HEK293 (cell line): ENCODE measurements around the gene ZFHX3.

Experiments
- EGR2 ChIP-seq: fragments of 450-650 bp; formaldehyde crosslinking; IDR thresholded peaks from 2 replicates; pipeline ENCODE4 v1.5.1; 2016; ENCODE audit warnings: low read depth, missing biosample characterization, missing genetic modification characterization
- FEZF1 ChIP-seq: fragments of 450-650 bp; formaldehyde crosslinking; IDR thresholded peaks from 2 replicates; pipeline ENCODE4 v1.5.1; 2016; ENCODE audit warnings: missing biosample characterization, missing genetic modification characterization
- GLIS1 ChIP-seq: fragments of 450-650 bp; formaldehyde crosslinking; IDR thresholded peaks from 2 replicates; pipeline ENCODE4 v1.5.1; 2016; ENCODE audit warnings: missing biosample characterization, missing genetic modification characterization
- HOXA7 ChIP-seq: sonication (generic); formaldehyde crosslinking; IDR thresholded peaks from 2 replicates; pipeline ENCODE4 v1.8.1; 2022; ENCODE audit warnings: missing genetic modification reagents, borderline replicate concordance
- MYNN ChIP-seq: fragments of 450-650 bp; formaldehyde crosslinking; IDR thresholded peaks from 2 replicates; pipeline ENCODE4 v1.5.1; 2016; ENCODE audit warnings: missing biosample characterization, missing genetic modification characterization, borderline replicate concordance
- PRDM2 ChIP-seq: fragments of 450-650 bp; formaldehyde crosslinking; IDR thresholded peaks from 2 replicates; pipeline ENCODE4 v1.5.1; 2016; ENCODE audit warnings: missing biosample characterization, missing genetic modification characterization, borderline replicate concordance
- SCRT2 ChIP-seq: fragments of 450-650 bp; formaldehyde crosslinking; IDR thresholded peaks from 2 replicates; pipeline ENCODE4 v1.5.1; 2016; ENCODE audit warnings: missing biosample characterization, missing genetic modification characterization
- SP2 ChIP-seq: fragments of 450-650 bp; formaldehyde crosslinking; IDR thresholded peaks from 2 replicates; pipeline ENCODE4 v1.5.1; 2016; ENCODE audit warnings: missing biosample characterization, missing genetic modification characterization
- ZBTB17 ChIP-seq: fragments of 450-650 bp; formaldehyde crosslinking; IDR thresholded peaks from 2 replicates; pipeline ENCODE4 v1.5.1; 2016; ENCODE audit warnings: missing biosample characterization, missing genetic modification characterization
- ZBTB20 ChIP-seq: fragments of 450-650 bp; formaldehyde crosslinking; IDR thresholded peaks from 2 replicates; pipeline ENCODE4 v1.5.1; 2016; ENCODE audit warnings: missing biosample characterization, missing genetic modification characterization
- ZBTB7A ChIP-seq: fragments of 450-650 bp; formaldehyde crosslinking; IDR thresholded peaks from 2 replicates; pipeline ENCODE4 v1.5.1; 2016; ENCODE audit warnings: low read depth, missing biosample characterization, missing genetic modification characterization
- ZFHX2 ChIP-seq: fragments of 450-650 bp; formaldehyde crosslinking; conservative IDR thresholded peaks from 2 replicates; pipeline ENCODE4 v1.5.1; 2016; ENCODE audit warnings: missing biosample characterization, missing genetic modification characterization
- ZNF16 ChIP-seq: fragments of 450-650 bp; formaldehyde crosslinking; IDR thresholded peaks from 2 replicates; pipeline ENCODE4 v1.5.1; 2016; ENCODE audit warnings: low read depth, missing biosample characterization, missing genetic modification characterization
- ZNF2 ChIP-seq: fragments of 450-650 bp; formaldehyde crosslinking; IDR thresholded peaks from 2 replicates; pipeline ENCODE4 v1.5.1; 2016; ENCODE audit warnings: missing biosample characterization, missing genetic modification characterization
- ZNF341 ChIP-seq: fragments of 450-650 bp; formaldehyde crosslinking; IDR thresholded peaks from 2 replicates; pipeline ENCODE4; 2016; ENCODE audit warnings: low read depth, missing biosample characterization, missing genetic modification characterization
- ZNF362 ChIP-seq: fragments of 450-650 bp; formaldehyde crosslinking; IDR thresholded peaks from 2 replicates; pipeline ENCODE4 v1.5.1; 2016; ENCODE audit warnings: missing biosample characterization, missing genetic modification characterization
- ZNF391 ChIP-seq: fragments of 450-650 bp; formaldehyde crosslinking; IDR thresholded peaks from 2 replicates; pipeline ENCODE4 v1.5.1; 2016; ENCODE audit warnings: low read depth, missing biosample characterization, missing genetic modification characterization, borderline replicate concordance
- ZNF473 ChIP-seq: fragments of 450-650 bp; formaldehyde crosslinking; IDR thresholded peaks from 2 replicates; pipeline ENCODE4 v1.5.1; 2017; ENCODE audit warnings: missing biosample characterization, missing genetic modification characterization
- ZNF501 ChIP-seq: fragments of 450-650 bp; formaldehyde crosslinking; IDR thresholded peaks from 2 replicates; pipeline ENCODE4 v1.5.1; 2016; ENCODE audit warnings: missing biosample characterization, missing genetic modification characterization
- ZNF596 ChIP-seq: fragments of 450-650 bp; IDR thresholded peaks from 2 replicates; pipeline ENCODE4 v1.5.0; 2018; ENCODE audit warnings: missing biosample characterization, mild to moderate bottlenecking, missing genetic modification characterization, moderate library complexity
- ZNF629 ChIP-seq: fragments of 450-650 bp; formaldehyde crosslinking; IDR thresholded peaks from 2 replicates; pipeline ENCODE4 v1.5.1; 2017; ENCODE audit warnings: missing biosample characterization, missing genetic modification characterization
- ZNF660 ChIP-seq: fragments of 450-650 bp; IDR thresholded peaks from 2 replicates; pipeline ENCODE4 v1.5.1; 2018; ENCODE audit warnings: missing biosample characterization, mild to moderate bottlenecking, missing genetic modification characterization
- ZNF670 ChIP-seq: fragments of 450-650 bp; formaldehyde crosslinking; IDR thresholded peaks from 2 replicates; pipeline ENCODE4 v1.5.1; 2016; ENCODE audit warnings: missing biosample characterization, missing genetic modification characterization, low read depth
- ZNF76 ChIP-seq: fragments of 450-650 bp; formaldehyde crosslinking; IDR thresholded peaks from 2 replicates; pipeline ENCODE4; 2016; ENCODE audit warnings: low read depth, missing biosample characterization, missing genetic modification characterization, borderline replicate concordance
- ZSCAN30 ChIP-seq: fragments of 450-650 bp; IDR thresholded peaks from 2 replicates; pipeline ENCODE4 v1.5.1; 2018; ENCODE audit warnings: missing biosample characterization, mild to moderate bottlenecking, missing genetic modification characterization, moderate library complexity
- TF ChIP-seq, protein P1 (sequence below): fragments of 450-650 bp; formaldehyde crosslinking; conservative IDR thresholded peaks from 2 replicates; pipeline ENCODE4 v1.5.1; 2016; ENCODE audit warnings: low read depth, missing biosample characterization, missing genetic modification characterization
- TF ChIP-seq, protein P2 (sequence below): fragments of 450-650 bp; formaldehyde crosslinking; IDR thresholded peaks from 2 replicates; pipeline ENCODE4 v1.5.1; 2017; ENCODE audit warnings: missing biosample characterization, missing genetic modification characterization

The ZFHX3 gene

GRCh38 chr16:73058616-73059409 is 10.9 kb upstream of the ZFHX3 start (continued):
- TF ChIP-seq PRDM2 (tag by site-specific recombination) (no peak), FEZF1 (tag by site-specific recombination) (peak; percentile 57), ZNF660 (tag by site-specific recombination) (peak; percentile 14; the same call in 1 of the 2 replicates), ZNF391 (tag by site-specific recombination) (peak; percentile 54; the same call in 1 of the 2 replicates), ZNF341 (tag by site-specific recombination) (peak; percentile 41; the same call in 1 of the 2 replicates), HOXA7 (CRISPR knock-in tag) (no peak), ZNF16 (tag by site-specific recombination) (no peak), ZBTB20 (tag by site-specific recombination) (peak; percentile 47), ZFHX2 (peak; percentile 41; the same call in 1 of the 2 replicates), ZNF596 (tag by site-specific recombination) (no peak), MYNN (tag by site-specific recombination) (no peak), ZNF501 (tag by site-specific recombination) (0 out of 2 replicates have a peak, but pooled peaks have one; percentile 13), GLIS1 (no peak), ZNF362 (tag by site-specific recombination) (peak; percentile 72), SCRT2 (tag by site-specific recombination) (no peak), SP2 (tag by site-specific recombination) (no peak), ZNF473 (tag by site-specific recombination) (no peak), ZNF670 (tag by site-specific recombination) (no peak), ZNF2 (tag by site-specific recombination) (peak; percentile 84; the same call in 1 of the 2 replicates), ZSCAN30 (tag by site-specific recombination) (0 out of 2 replicates have a peak, but pooled peaks have one; percentile 36), ZBTB17 (tag by site-specific recombination) (peak; percentile 66; the same call in 1 of the 2 replicates), ZBTB7A (tag by site-specific recombination) (no peak), ZNF76 (tag by site-specific recombination) (peak; percentile 89), ZNF629 (tag by site-specific recombination) (0 out of 2 replicates have a peak, but pooled peaks have one; percentile 21), EGR2 (peak; percentile 53)
- TF ChIP-seq, protein P1, sequence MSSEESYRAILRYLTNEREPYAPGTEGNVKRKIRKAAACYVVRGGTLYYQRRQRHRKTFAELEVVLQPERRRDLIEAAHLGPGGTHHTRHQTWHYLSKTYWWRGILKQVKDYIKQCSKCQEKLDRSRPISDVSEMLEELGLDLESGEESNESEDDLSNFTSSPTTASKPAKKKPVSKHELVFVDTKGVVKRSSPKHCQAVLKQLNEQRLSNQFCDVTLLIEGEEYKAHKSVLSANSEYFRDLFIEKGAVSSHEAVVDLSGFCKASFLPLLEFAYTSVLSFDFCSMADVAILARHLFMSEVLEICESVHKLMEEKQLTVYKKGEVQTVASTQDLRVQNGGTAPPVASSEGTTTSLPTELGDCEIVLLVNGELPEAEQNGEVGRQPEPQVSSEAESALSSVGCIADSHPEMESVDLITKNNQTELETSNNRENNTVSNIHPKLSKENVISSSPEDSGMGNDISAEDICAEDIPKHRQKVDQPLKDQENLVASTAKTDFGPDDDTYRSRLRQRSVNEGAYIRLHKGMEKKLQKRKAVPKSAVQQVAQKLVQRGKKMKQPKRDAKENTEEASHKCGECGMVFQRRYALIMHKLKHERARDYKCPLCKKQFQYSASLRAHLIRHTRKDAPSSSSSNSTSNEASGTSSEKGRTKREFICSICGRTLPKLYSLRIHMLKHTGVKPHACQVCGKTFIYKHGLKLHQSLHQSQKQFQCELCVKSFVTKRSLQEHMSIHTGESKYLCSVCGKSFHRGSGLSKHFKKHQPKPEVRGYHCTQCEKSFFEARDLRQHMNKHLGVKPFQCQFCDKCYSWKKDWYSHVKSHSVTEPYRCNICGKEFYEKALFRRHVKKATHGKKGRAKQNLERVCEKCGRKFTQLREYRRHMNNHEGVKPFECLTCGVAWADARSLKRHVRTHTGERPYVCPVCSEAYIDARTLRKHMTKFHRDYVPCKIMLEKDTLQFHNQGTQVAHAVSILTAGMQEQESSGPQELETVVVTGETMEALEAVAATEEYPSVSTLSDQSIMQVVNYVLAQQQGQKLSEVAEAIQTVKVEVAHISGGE (tag by site-specific recombination), result peak; percentile 53
- TF ChIP-seq, protein P2, sequence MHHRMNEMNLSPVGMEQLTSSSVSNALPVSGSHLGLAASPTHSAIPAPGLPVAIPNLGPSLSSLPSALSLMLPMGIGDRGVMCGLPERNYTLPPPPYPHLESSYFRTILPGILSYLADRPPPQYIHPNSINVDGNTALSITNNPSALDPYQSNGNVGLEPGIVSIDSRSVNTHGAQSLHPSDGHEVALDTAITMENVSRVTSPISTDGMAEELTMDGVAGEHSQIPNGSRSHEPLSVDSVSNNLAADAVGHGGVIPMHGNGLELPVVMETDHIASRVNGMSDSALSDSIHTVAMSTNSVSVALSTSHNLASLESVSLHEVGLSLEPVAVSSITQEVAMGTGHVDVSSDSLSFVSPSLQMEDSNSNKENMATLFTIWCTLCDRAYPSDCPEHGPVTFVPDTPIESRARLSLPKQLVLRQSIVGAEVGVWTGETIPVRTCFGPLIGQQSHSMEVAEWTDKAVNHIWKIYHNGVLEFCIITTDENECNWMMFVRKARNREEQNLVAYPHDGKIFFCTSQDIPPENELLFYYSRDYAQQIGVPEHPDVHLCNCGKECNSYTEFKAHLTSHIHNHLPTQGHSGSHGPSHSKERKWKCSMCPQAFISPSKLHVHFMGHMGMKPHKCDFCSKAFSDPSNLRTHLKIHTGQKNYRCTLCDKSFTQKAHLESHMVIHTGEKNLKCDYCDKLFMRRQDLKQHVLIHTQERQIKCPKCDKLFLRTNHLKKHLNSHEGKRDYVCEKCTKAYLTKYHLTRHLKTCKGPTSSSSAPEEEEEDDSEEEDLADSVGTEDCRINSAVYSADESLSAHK (tag by site-specific recombination), result 0 out of 2 replicates have a peak, but pooled peaks have one; percentile 41
